GM18502 (cell line): ENCODE results near the gene SPECC1.
"Not testable (repeated sequence)": the region's sequence is repeated elsewhere in the genome, so short reads cannot be mapped to it uniquely, and the experiment has no call there.

Experiments used
- ATAC-seq: cut with Tn5 transposase; IDR thresholded peaks from one replicate; pipeline ENCODE4 v1.9.1; 2021; ENCODE audit warnings: mild to moderate bottlenecking; ENCODE audit not compliant: unreplicated experiment, poor library complexity

The SPECC1 gene

DNA sequence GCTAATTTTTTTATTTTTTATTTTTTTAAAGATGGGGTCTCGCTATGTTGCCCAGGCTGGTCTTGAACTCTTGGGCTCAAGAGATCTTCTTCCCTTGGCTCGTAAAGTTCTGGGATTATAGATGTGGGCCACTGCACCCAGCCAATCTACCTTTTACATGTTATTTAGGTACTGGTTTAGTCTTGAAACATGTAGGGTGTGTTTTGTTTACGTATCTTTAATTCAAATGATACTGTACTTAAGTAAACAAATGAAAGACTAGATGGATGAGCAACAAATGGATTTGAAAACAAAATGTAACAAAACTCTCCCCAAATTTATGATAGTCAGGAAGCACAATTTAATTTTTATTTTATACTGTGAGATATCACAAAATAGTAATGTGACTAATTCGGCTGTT, 250.5 kb downstream of the SPECC1 start:
- no peak for ATAC-seq

DNA sequence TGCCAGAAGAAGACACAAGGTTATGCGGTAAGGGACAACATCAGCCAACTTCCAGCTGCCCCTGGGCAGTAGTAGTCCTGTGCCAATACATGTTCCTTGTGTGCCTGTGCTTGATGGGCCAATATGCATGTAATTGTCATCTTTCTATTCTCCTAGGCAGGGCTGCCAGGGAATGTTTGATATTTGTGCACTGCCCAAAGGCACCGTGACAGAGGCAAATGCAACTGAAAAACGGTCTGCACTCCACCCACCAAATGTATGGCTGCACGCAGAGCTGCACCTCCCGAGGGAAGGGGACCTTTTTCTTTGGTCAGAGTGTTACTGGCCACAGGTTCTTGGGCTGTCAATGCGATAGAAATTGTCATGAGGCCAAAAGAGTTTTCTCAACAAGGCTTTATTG, 251.1 kb downstream of the SPECC1 start:
- ATAC-seq = no peak

DNA sequence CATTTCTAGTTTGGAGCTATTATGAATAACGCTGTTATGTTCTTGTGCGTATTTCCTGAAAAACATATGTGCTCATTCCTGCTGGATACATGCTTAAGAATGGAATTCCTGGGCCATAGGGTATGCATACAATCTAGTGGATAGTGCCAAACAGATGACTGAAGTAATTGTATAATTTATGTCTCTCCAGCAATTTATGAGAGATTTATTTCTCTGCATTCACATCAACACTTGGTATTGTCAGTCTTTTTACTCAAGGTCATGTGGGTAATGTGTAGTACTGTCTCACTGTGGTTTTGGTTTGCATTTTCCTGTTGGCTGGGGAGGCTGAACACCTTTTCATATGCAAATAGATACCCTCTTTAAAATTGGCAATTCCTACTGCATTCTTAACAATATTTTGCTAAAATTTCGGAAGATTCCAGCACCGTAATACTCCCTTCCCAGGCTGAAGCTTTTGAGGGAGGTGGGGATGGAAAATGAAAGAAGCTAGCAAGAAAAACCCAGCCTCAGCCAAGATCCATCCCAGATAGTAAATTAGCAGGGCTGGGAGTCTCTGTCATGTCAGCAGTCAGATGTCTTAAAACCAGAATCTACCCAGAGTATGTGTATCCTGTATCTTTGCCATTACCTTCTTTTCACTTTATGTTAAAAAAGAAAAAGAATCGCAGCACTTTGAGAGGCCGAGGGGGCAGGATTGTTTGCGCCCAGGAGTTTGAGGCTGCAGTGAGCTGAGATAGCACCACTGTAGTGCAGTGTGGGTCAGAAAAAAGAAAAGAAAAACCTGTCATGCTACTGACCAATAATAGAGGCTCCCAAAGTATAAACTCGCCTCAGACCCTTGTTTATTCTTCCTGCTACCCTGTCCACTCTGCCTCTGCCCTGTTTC, 253.3 kb downstream of the SPECC1 start:
- no peak for ATAC-seq

DNA sequence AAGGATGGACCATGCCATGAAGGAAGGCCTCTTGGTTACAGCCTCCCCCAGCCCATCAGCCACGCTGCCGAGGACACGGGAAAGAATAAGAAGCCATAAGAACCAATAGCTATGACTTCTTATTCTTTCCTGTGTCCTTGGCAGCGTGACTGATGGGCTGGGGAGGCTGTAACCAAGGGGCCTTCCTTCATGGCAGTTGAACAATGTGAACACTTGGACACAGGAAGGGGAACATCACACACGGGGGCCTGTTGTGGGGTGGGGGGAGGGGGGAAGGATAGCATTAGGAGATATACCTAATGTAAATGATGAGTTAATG, 253.9 kb downstream of the SPECC1 start:
- ATAC-seq = not testable (repeated sequence)

DNA sequence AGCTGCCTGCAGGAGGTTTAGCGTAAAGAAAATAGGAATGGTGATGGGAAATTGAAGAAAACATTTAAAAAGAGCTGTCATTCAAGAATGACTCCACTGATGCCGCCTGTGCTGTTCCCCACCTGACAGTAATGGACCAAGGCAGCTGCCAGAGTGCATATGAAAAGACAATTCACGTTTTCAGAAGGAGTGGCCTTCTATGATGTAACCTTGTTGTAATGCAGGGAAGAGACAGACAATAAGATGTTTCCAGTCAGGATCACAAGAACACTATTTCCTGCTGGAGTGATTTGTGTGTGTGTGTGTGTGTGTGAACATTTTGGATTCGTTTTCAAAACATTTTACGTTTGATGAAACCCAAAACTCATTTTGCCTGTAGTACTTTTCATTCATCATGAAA, 254.4 kb downstream of the SPECC1 start:
- no peak for ATAC-seq

DNA sequence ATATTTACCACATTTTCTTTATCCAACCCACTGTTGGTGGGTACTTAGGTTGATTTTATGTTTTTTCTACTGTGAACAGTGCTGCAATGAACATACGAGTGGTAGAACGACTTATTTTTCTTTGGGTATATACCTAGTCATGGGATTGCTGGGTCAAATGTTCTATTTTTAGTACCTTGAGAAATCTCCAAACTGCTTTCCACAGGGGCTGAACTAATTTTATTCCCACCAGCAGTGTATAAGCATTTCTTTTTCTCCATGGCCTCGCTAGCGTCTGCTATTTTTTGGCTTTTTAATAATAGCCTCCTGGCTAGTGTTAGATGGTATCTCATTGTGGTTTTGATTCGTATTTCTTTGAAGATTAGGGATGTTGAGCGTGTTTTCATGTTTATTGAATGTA, 255.8 kb downstream of the SPECC1 start:
- no peak for ATAC-seq

DNA sequence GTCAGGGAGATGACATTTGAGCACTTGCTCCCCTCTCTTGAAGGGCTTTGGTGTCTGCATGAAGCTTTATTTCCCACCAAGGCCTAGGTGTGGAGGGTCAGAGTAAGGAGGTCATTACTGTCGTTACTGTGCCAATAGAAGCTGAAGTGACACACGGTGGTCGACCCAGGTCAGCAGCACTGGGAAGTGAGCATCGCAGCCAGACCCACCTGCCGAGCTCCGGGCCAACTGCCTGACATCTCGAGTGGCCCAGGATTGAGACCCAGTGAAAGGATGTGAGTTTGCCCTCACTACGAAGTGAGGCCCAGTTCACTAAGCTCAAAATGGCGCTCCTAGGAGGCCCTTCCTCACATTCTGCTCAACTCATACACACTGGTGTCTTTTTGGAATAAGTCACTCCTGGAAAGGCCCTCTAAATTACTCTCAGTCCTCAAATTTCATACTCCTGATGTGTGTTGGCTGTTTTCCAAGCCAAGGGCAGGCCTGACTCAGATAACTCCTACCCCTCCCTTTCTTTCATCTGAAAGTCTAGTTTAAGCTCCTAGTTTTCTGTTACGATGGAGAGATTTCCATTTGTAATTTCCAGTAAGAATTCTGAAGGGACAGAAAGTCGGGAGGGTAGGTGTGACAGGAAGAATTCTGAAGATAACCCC, 257.8 kb downstream of the SPECC1 start:
- ATAC-seq = no peak

GRCh38 chr17:20267459-20267842, 258.3 kb downstream of the SPECC1 start:
- no peak for ATAC-seq

DNA sequence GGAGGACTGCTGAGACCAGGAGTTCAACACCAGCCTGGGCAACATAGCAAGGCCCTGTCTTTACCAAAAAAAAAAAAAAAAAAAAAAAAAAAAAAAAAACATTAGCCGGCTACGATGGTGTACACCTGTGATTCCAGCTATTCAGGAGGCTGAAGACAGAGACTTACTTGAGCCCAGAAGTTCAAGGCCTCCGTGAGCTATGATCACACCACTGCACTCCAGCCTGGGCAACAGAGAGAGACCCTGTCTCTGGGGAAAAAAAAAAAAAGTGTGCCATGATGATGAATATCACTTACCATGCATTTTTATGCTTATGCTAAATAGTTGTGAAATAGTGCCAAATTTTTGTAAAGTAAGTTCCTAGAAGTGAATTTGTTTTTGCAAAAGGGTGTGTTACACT, 261.2 kb downstream of the SPECC1 start:
- no peak for ATAC-seq

GRCh38 chr17:20271011-20271610, 262.0 kb downstream of the SPECC1 start:
- no peak for ATAC-seq

- no peak for ATAC-seq
Measured at GRCh38 chr17:20273741-20274500, 264.8 kb downstream of the SPECC1 start.

- no peak for ATAC-seq
Measured at GRCh38 chr17:20275653-20276052, 266.5 kb downstream of the SPECC1 start.

DNA sequence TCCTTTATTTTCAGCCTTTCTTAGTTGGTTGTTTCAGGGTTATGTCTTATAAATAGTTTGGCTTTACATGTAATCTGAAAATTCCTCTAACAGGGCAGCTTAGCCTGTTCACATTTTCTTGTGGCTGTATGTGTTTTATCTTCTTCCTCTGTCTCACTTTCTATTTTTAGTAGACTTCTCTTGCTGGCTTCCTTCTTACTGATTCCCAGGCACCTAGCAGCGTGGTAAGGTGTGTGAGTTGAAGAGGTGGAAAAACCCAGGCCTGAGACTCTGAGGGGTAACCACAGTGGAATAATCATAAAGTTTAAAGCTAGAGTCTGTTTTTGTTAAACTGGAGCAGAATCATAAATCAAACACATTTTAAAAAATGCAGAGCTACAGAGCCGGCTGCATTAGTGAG, 267.3 kb downstream of the SPECC1 start:
- ATAC-seq = no peak

- ATAC-seq = no peak
Measured at GRCh38 chr17:20278805-20279204, 269.6 kb downstream of the SPECC1 start.

DNA sequence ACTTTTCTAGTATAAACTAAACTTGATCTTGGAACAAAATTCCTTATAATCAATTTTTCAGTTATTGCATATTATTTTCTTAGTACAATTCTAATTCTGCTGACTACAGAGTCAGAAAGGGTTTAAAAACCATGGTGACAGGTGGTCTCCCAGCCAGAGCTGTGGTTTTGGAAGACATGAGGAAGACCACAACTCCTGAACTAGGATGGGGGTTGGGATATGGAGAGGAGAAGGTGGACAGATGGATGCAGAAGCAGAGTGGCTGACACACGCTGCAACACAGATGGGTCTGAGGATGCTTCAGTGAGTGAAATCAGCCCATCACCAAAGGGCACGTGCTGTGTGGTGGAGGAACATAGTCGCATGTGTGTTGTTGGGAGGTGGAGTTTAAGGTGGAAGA, 270.5 kb downstream of the SPECC1 start:
- ATAC-seq = no peak

GRCh38 chr17:20280051-20280450, 270.9 kb downstream of the SPECC1 start:
- ATAC-seq = no peak

DNA sequence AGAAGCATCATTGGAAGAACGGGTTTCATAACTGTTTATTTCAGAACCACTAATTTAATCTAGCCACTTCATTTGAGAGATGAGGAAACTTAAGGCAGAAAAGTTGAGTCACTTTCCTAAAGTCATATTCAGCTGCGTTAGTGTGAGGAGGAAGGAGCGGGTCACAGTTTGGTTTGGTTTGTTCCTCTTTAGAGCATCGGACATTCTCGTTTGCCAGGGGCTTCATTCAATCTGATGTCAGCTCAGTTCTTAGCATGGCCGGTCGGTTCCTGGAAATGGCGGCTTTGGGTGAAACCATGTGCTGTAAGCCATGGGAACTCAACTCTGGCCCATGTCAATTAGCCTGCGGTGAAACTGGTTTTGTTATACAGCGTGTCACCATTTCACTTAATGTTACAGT, 271.7 kb downstream of the SPECC1 start:
- no peak for ATAC-seq

GRCh38 chr17:20281860-20282259, 272.7 kb downstream of the SPECC1 start:
- ATAC-seq = no peak

GRCh38 chr17:20282526-20283308, 273.6 kb downstream of the SPECC1 start:
- no peak for ATAC-seq

GRCh38 chr17:20284022-20284421, 274.9 kb downstream of the SPECC1 start:
- ATAC-seq = no peak
